ENCODE results near the gene PLEK2. TPM values are rescaled to one million over a fixed set of nuclear protein-coding genes. Genes with fewer than 3 reads are reported as not detected.

The PLEK2 gene
- total RNA-seq, 4 donors from 2014 or later = 18.1 to 39.7 (median 24.7) TPM

DNA sequence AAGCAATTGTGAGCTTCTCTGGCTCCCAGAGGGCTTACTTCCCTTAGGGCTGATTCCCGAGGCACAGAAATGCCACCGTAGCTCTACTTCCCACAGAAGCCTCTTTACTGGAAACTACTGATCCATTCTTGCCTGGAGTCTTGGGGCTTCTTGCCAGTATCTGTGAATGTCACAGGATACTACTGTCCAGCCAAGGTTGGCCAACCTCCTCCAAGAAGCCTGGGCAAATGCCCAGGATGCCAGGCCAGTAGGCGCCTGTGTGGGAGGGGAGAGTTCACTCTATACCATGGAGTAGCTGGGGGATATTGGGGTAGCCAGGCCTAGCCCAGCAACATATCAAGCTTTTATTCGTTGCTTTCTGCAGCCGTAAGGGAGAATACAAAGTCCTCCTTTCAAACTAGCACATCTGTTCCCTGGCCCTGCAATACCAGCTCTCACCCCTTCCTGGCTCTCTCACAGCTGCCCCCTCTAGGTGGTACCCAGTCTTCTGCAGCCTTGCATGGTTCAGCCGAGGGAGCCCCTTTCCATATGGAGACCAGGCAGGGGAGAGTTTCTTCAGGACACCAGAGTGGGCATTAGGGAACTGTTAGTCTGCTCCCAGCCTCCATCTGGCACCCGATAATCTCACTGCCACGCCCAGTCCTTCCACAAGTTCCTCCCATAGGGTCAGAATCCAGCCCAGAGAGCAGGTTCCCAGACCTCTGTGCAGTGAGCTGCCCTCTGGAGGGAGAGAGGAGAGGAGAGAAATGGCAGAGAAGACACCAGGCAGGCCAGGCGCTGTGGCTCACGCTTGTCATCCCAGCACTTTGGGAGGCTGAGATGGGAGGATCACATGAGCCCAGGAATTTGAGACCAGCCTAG lies 24.3 kb upstream of the PLEK2 start:
- Histone ChIP-seq H3K4me3 (no peak overlapping the region), H3K27ac (no peak overlapping the region), H3K36me3 (no peaks in the 10 kb centered on the region), H3K27me3 (peaks cover 7% of the 10 kb centered on the region), H3K9me3 (no peaks in the 10 kb centered on the region), H3K4me1 (no peaks in the 10 kb centered on the region)
- no peak for TF ChIP-seq POLR2AphosphoS5 (IDR thresholded peaks at IDR 0.05)
- TF ChIP-seq EP300 (IDR thresholded peaks at IDR 0.05) = no peak
- no peak for TF ChIP-seq POLR2A (IDR thresholded peaks at IDR 0.05)
- no peak for TF ChIP-seq CTCF (IDR thresholded peaks at IDR 0.05)
- WGBS = 88% methylated on average over 10 of the region's 10 CpGs
- DNase-seq (ENCODE audit: low spot score in 2 of 2) = no peak

GRCh38 chr14:67435603-67436002 lies 23.6 kb upstream of the PLEK2 start:
- Histone ChIP-seq H3K4me3 (no peak overlapping the region), H3K4me1 (no peaks in the 10 kb centered on the region), H3K27me3 (peaks cover 7% of the 10 kb centered on the region), H3K36me3 (no peaks in the 10 kb centered on the region), H3K27ac (no peak overlapping the region), H3K9me3 (no peaks in the 10 kb centered on the region)
- 99% methylated on average over 5 of the region's 5 CpGs for WGBS
- no peak for TF ChIP-seq EP300 (IDR thresholded peaks at IDR 0.05)
- no peak for TF ChIP-seq CTCF (IDR thresholded peaks at IDR 0.05)
- no peak for TF ChIP-seq POLR2AphosphoS5 (IDR thresholded peaks at IDR 0.05)
- TF ChIP-seq POLR2A (IDR thresholded peaks at IDR 0.05) = no peak
- DNase-seq (ENCODE audit: low spot score in 2 of 2) = no peak

GRCh38 chr14:67432050-67432564 lies 20.1 kb upstream of the PLEK2 start:
- TF ChIP-seq EP300 (IDR thresholded peaks at IDR 0.05) (no peak), POLR2AphosphoS5 (IDR thresholded peaks at IDR 0.05) (no peak), POLR2A (IDR thresholded peaks at IDR 0.05) (no peak), CTCF (IDR thresholded peaks at IDR 0.05) (no peak)
- 44% methylated on average over 7 of the region's 7 CpGs for WGBS
- H3K36me3 ChIP-seq = no peaks in the 10 kb centered on the region
- H3K4me3 ChIP-seq = no peak overlapping the region
- no peak for DNase-seq (ENCODE audit: low spot score in 2 of 2)
- no peaks in the 10 kb centered on the region for H3K9me3 ChIP-seq
- no peak overlapping the region for H3K27ac ChIP-seq
- H3K27me3 ChIP-seq = peaks cover 7% of the 10 kb centered on the region
- peaks cover 3% of the 10 kb centered on the region for H3K4me1 ChIP-seq

DNA sequence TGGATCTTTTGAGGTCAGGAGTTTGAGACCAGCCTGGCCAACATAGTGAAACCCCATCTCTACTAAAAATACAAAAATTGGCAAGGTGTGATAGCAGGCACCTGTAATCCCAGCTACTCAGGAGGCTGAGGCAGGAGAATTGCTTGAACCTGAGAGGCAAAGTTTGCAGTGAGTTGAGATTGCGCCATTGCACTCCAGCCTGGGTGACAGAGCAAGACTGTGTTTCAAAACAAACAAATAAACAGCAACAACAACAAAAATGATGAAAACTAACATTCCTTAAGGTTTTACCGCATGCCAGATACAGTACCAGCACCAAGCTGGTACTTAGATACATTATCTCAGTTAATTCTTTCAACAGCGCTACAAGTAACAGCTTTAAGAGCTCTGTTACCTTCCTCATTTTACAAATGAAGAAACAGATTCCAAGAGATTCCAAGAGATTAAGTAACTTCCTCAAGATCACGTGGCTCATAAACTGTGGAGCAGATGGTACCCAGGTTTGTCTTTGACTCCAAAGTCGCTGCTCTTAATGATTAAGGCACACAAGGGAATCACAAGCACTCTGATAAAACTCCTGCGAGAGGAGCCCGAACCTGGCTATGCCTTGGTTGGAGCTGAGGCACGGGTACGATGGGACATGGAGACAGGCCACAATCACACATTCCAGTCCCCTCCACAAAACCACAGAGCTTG lies 17.7 kb upstream of the PLEK2 start:
- Histone ChIP-seq H3K36me3 (no peaks in the 10 kb centered on the region), H3K27me3 (peaks cover 6% of the 10 kb centered on the region), H3K27ac (no peak overlapping the region), H3K9me3 (no peaks in the 10 kb centered on the region), H3K4me3 (no peak overlapping the region), H3K4me1 (peaks cover 12% of the 10 kb centered on the region)
- DNase-seq (ENCODE audit: low spot score in 2 of 2) = no peak
- no peak for TF ChIP-seq EP300 (IDR thresholded peaks at IDR 0.05)
- no peak for TF ChIP-seq POLR2AphosphoS5 (IDR thresholded peaks at IDR 0.05)
- TF ChIP-seq CTCF (IDR thresholded peaks at IDR 0.05) = no peak
- 67% methylated on average over 9 of the region's 9 CpGs for WGBS

GRCh38 chr14:67428501-67429031 lies 16.6 kb upstream of the PLEK2 start:
- Histone ChIP-seq H3K4me3 (no peak overlapping the region), H3K27me3 (peaks cover 6% of the 10 kb centered on the region), H3K36me3 (no peaks in the 10 kb centered on the region), H3K27ac (no peak overlapping the region), H3K4me1 (peaks cover 12% of the 10 kb centered on the region), H3K9me3 (no peaks in the 10 kb centered on the region)
- WGBS = 82% methylated on average over 7 of the region's 7 CpGs
- no peak for DNase-seq (ENCODE audit: low spot score in 2 of 2)
- TF ChIP-seq POLR2AphosphoS5 (IDR thresholded peaks at IDR 0.05) (no peak), EP300 (IDR thresholded peaks at IDR 0.05) (no peak), CTCF (IDR thresholded peaks at IDR 0.05) (no peak), POLR2A (IDR thresholded peaks at IDR 0.05) (no peak)

All from suprapubic skin (tissue), 4 donors.